Measurements from ENCODE around the gene OCEL1. TPM values are rescaled to one million over a fixed set of nuclear protein-coding genes. Genes with fewer than 3 reads are reported as not detected.
A peak's percentile ranks its signal among the peaks of the same experiment; 100 is the strongest.

Gene OCEL1
- total and polyA plus RNA-seq, 2 of the 13 experiments (the other 11 are each of a cell fraction or from before 2014, with no cell fraction given) = 10.6 to 17.2 TPM

DNA sequence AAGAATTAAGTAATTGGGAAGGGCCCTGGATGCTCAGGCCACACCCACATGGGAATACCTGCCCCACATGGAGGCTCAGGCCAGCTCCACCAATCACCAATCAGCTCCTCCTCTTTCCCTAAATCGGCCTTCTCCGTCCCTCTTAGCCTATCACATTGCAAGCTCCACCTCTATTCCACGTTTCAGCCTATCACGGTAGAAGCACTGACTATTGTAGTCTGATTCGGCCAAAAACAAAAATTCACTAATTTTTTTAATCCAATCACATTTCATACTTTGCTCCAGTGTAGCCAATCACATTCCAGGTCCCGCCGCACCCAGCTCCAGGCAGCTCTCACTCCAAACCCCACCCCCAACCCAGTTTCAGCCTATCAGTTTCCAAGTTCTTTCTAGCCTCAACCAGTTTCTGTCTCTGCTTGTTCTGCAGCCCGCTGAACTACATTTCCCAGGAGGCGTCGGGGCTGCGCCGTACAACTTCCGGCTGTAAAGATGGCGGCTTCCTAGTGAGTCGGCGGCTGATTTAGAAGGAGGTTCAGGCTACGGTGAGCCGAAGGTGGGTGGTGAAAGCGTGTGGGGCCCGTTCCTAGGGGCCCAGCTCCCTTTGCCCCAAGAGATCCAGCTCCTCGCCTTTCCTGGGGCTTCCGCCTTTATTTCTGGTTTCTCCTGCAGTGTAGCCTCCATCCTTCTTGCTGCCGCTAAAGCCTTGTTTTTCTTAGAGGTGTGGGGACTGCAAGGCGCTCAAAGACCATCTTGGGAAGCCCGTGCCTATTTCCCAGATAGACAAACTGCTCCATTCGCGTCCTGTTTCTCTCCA is 41.2 kb downstream of the OCEL1 start, which contains the start of gene BABAM1 (continued):
- TF ChIP-seq ZNF614 (CRISPR knock-in tag; IDR thresholded peaks at IDR 0.05; ENCODE audit: borderline replicate concordance) (no peak), MIER3 (CRISPR knock-in tag; IDR thresholded peaks at IDR 0.05; ENCODE audit: borderline replicate concordance) (peak; percentile 74; the same call in 1 of the 2 replicates), NCOA5 (CRISPR knock-in tag; IDR thresholded peaks at IDR 0.05) (no peak), HOXD1 (CRISPR knock-in tag; IDR thresholded peaks at IDR 0.05) (no peak), MED13 (CRISPR knock-in tag; IDR thresholded peaks at IDR 0.05) (no peak), ATF7-NPFF (CRISPR knock-in tag; IDR thresholded peaks at IDR 0.05; ENCODE audit: low read depth) (no peak), TEAD3 (CRISPR knock-in tag; optimal IDR thresholded peaks at IDR 0.05; ENCODE audit: borderline replicate concordance) (peak; percentile 73), GTF2F1 (IDR thresholded peaks at IDR 0.05; ENCODE audit: low read length) (no peak), CC2D1A (CRISPR knock-in tag; IDR thresholded peaks at IDR 0.05) (0 out of 2 replicates have a peak, but pooled peaks have one; percentile 21), GATAD1 (CRISPR knock-in tag; IDR thresholded peaks at IDR 0.05) (peak; percentile 99), NR2F6 (IDR thresholded peaks at IDR 0.05) (no peak), NR2F6 (CRISPR knock-in tag; IDR thresholded peaks at IDR 0.05) (no peak), GATAD2A (CRISPR knock-in tag; IDR thresholded peaks at IDR 0.05) (peak; percentile 41; the same call in 1 of the 2 replicates), ZNF567 (CRISPR knock-in tag; IDR thresholded peaks at IDR 0.05; ENCODE audit: borderline replicate concordance) (no peak), ZNF432 (CRISPR knock-in tag; IDR thresholded peaks at IDR 0.05; ENCODE audit: borderline replicate concordance) (no peak), ZFYVE20 (CRISPR knock-in tag; IDR thresholded peaks at IDR 0.05; ENCODE audit: borderline replicate concordance, low read depth) (no peak), MNT (IDR thresholded peaks at IDR 0.05) (peak; percentile 32; the same call in 1 of the 2 replicates), ZNF713 (CRISPR knock-in tag; IDR thresholded peaks at IDR 0.05) (no peak), ISX (CRISPR knock-in tag; conservative IDR thresholded peaks at IDR 0.05) (no peak)
- TF ChIP-seq, protein P1, sequence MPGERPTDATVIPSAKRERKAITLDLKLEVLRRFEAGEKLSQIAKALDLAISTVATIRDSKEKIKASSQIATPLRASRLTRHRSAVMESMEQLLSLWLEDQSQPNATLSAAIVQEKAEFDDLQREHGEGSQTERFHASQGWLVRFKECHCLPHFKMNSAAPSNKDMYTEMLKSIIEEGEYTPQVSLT (CRISPR knock-in tag; IDR thresholded peaks at IDR 0.05; ENCODE audit: borderline replicate concordance, low read depth) = no peak
- TF ChIP-seq, protein P2, sequence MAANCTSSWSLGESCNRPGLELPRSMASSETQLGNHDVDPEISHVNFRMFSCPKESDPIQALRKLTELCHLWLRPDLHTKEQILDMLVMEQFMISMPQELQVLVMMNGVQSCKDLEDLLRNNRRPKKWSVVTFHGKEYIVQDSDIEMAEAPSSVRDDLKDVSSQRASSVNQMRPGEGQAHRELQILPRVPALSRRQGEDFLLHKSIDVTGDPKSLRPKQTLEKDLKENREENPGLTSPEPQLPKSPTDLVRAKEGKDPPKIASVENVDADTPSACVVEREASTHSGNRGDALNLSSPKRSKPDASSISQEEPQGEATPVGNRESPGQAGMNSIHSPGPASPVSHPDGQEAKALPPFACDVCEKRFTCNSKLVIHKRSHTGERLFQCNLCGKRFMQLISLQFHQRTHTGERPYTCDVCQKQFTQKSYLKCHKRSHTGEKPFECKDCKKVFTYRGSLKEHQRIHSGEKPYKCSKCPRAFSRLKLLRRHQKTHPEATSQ (CRISPR knock-in tag; IDR thresholded peaks at IDR 0.05; ENCODE audit: borderline replicate concordance) = no peak

All from HepG2 (cell line).